Measurements from ENCODE around the gene ZNF81.
"Not testable (repeated sequence)": the region's sequence is repeated elsewhere in the genome, so short reads cannot be mapped to it uniquely, and the experiment has no call there.

The ZNF81 gene

GRCh38 chrX:47898024-47898423 lies 61.3 kb downstream of the ZNF81 start:
- FAIRE-seq (no peak), DNase-seq (ENCODE audit: insufficient read length, low spot score) (no peak)
- no peak for TF ChIP-seq CTCF (IDR thresholded peaks at IDR 0.05; ENCODE audit: insufficient read depth, missing control alignments)

GRCh38 chrX:47900833-47901232 lies 64.1 kb downstream of the ZNF81 start:
- no peak for TF ChIP-seq CTCF (IDR thresholded peaks at IDR 0.05; ENCODE audit: insufficient read depth, missing control alignments)
- FAIRE-seq (no peak), DNase-seq (ENCODE audit: insufficient read length, low spot score) (no peak)

GRCh38 chrX:47902161-47902560 lies 65.5 kb downstream of the ZNF81 start:
- TF ChIP-seq CTCF (IDR thresholded peaks at IDR 0.05; ENCODE audit: insufficient read depth, missing control alignments): no peak
- FAIRE-seq (no peak), DNase-seq (ENCODE audit: insufficient read length, low spot score) (no peak)

- DNase-seq (ENCODE audit: insufficient read length, low spot score): no peak
- no peak for FAIRE-seq
- TF ChIP-seq CTCF (IDR thresholded peaks at IDR 0.05; ENCODE audit: insufficient read depth, missing control alignments): no peak
Measured at GRCh38 chrX:47915886-47916493, 79.3 kb downstream of the ZNF81 start.

- FAIRE-seq (no peak), DNase-seq (ENCODE audit: insufficient read length, low spot score) (no peak)
Measured at GRCh38 chrX:47918274-47918673, 81.6 kb downstream of the ZNF81 start.

GRCh38 chrX:47927212-47927611 lies 90.5 kb downstream of the ZNF81 start:
- FAIRE-seq (no peak), DNase-seq (ENCODE audit: insufficient read length, low spot score) (no peak)
- TF ChIP-seq CTCF (IDR thresholded peaks at IDR 0.05; ENCODE audit: insufficient read depth, missing control alignments): no peak

More at GRCh38 chrX:47918274-47918673, 81.6 kb downstream of the ZNF81 start:
- no peak for TF ChIP-seq CTCF (IDR thresholded peaks at IDR 0.05; ENCODE audit: insufficient read depth, missing control alignments)

GRCh38 chrX:47931970-47932369 lies 95.3 kb downstream of the ZNF81 start:
- not testable (repeated sequence) for FAIRE-seq

GRCh38 chrX:47933946-47934345 lies 97.2 kb downstream of the ZNF81 start:
- no peak for DNase-seq (ENCODE audit: insufficient read length, low spot score)
- FAIRE-seq: no peak
- no peak for TF ChIP-seq CTCF (IDR thresholded peaks at IDR 0.05; ENCODE audit: insufficient read depth, missing control alignments)

More at GRCh38 chrX:47931970-47932369, 95.3 kb downstream of the ZNF81 start:
- DNase-seq (ENCODE audit: insufficient read length, low spot score): not testable (repeated sequence)
